Stimulated activated effector memory CD8-positive, alpha-beta T cell treated with anti-CD3 and anti-CD28 coated beads, Interleukin-12 subunit alpha, Interleukin-12 subunit beta, amount 100 ng/mL, for 72 hours (primary cell): ENCODE measurements around the gene MFSD6.
"Not testable (repeated sequence)": the region's sequence is repeated elsewhere in the genome, so short reads cannot be mapped to it uniquely, and the experiment has no call there.

Experiments
- ATAC-seq: fragments of 150-1000 bp; cut with Tn5 transposase; 2 replicates; pipeline ENCODE4 v1.10.0; 2021
- DNase-seq, 2 donors: peaks; one replicate each; pipeline ENCODE4 v3.0.0; 2021 to 2022; ENCODE audit warnings: low spot score in 2 of 2
- H3K27ac Mint-ChIP-seq: one replicate; pipeline ENCODE4 v1.8.0; 2022; ENCODE audit warnings: mild to moderate bottlenecking, mixed read lengths
- H3K36me3 Mint-ChIP-seq: one replicate; pipeline ENCODE4 v1.8.0; 2022; ENCODE audit warnings: mild to moderate bottlenecking, mixed read lengths
- H3K4me1 Mint-ChIP-seq: one replicate; pipeline ENCODE4 v1.8.0; 2022; ENCODE audit warnings: mixed read lengths
- H3K4me3 Mint-ChIP-seq: one replicate; pipeline ENCODE4 v1.8.0; 2022; ENCODE audit warnings: mild to moderate bottlenecking, mixed read lengths
- H3K9me3 Mint-ChIP-seq: one replicate; pipeline ENCODE4 v1.8.0; 2022; ENCODE audit warnings: mixed read lengths

Gene MFSD6

DNA sequence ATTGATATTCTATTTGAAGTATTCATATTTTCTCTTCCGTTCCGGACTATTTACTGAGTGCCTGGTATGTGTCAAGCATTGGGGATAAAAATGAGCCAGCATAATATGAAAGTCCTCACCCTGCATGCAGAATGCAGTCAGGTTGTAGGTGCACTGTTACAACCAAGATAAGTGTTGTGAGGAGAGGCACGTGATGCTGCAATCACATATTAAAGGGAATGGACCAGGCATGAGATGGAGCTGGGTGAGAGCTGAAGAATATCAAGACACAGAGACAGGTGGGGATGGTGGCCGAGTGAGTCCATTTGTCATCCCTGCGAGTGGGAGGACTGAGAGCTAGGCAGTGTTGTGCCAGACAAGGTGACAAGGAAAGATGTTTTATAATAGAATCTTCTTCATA, 52.3 kb downstream of the MFSD6 start:
- Mint-ChIP-seq H3K27ac (no peak overlapping the region), H3K36me3 (peaks cover 25% of the 10 kb centered on the region), H3K9me3 (no peaks in the 10 kb centered on the region), H3K4me3 (no peak overlapping the region), H3K4me1 (peaks cover 60% of the 10 kb centered on the region)
- DNase-seq, result no peak
- ATAC-seq, result no peak

DNA sequence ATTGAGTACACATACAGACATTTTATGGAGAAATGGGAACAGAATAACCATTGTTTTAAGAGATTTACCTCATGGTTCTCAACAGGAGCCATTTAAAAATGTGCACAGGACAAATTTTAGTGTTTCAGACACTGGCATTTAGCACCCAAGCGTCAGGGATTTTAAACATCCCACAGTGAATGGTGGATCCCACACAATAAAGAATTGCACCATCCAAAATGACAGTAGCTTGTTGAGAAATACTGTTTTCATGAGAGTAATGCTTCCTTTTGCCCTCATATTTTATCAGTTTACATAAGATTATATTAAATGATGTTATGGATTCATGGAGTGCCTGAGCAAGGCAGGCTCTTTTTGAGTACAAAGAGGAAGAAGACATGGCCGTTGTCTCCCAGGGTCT, 54.0 kb downstream of the MFSD6 start:
- H3K27ac Mint-ChIP-seq, result no peak overlapping the region
- peaks cover 11% of the 10 kb centered on the region for H3K36me3 Mint-ChIP-seq
- no peak for DNase-seq
- H3K4me1 Mint-ChIP-seq, result peaks cover 66% of the 10 kb centered on the region
- no peak for ATAC-seq
- no peaks in the 10 kb centered on the region for H3K9me3 Mint-ChIP-seq
- H3K4me3 Mint-ChIP-seq, result no peak overlapping the region

DNA sequence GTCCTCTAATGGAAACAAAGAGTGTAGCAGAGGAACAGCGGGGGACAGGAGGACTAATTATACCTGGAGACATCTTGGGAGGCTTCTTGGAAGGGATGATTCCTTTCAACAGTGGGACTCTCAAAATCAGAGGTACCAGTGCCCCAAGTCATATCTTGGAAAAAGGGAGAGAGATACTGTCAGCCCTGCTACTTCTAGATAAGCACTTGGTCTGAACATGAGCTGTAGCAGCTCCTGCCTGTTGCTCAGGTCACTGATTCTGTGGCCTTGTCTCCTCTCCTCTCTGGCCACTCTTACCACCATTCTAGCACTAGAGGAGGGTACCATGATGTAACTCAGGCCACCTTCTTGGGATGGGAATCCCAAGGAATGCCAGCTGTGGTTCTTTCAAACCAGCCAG, 54.5 kb downstream of the MFSD6 start:
- ATAC-seq (no peak), DNase-seq (no peak)
- H3K4me1 Mint-ChIP-seq, result peaks cover 64% of the 10 kb centered on the region
- no peaks in the 10 kb centered on the region for H3K9me3 Mint-ChIP-seq
- H3K27ac Mint-ChIP-seq, result no peak overlapping the region
- H3K36me3 Mint-ChIP-seq, result peaks cover 7% of the 10 kb centered on the region
- no peak overlapping the region for H3K4me3 Mint-ChIP-seq

DNA sequence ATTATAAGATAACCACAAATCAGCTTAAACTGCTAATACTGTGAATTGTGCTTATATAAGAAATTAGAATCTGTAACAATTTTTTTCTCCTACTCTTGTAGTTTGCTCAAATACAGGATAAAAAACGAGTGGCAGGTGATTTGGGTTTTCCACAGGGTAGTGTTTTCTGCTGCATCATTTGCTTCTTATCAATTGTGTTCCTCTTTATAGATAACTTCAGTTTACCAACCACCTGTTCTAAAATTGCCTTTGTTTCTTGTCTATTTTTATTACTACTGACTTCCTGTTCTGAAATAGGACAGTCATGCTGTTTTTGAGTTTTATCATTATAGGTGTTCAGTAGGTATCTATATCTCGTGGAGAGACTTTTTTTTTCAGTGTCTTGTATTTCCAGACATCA, 56.9 kb downstream of the MFSD6 start:
- H3K27ac Mint-ChIP-seq, result no peak overlapping the region
- no peaks in the 10 kb centered on the region for H3K9me3 Mint-ChIP-seq
- H3K4me3 Mint-ChIP-seq, result no peak overlapping the region
- DNase-seq (no peak), ATAC-seq (no peak)
- H3K4me1 Mint-ChIP-seq, result peaks cover 63% of the 10 kb centered on the region
- peaks cover 8% of the 10 kb centered on the region for H3K36me3 Mint-ChIP-seq

DNA sequence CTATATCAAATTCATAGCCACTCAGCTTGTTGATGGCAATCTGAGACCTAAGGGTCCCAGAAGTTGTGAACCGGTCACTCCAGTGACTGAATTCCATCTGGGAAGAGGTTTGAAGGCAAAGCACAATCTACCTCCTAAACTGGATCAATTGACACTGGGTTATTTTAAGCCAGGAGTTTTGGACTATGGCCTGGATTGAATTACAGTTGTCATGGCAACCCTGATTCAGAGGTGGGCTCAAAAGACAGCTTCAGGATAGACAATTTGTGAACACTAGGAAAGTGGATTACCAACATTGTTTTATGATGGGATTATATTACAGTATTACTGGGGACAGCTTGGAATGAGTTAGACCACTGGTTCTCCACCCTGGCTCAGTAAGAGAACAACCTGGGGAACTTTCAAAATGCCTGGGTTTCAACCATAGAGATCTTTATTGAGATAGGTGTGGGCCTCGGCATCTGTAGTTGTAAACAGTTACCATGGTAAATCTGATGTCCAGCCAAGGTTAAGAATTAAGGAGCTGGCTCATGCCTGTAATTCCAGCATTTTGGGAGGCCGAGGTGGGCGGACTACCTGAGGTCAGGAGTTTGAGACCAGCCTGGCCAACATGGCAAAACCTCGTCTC, 58.8 kb downstream of the MFSD6 start:
- H3K4me3 Mint-ChIP-seq, result no peak overlapping the region
- no peaks in the 10 kb centered on the region for H3K9me3 Mint-ChIP-seq
- peaks cover 56% of the 10 kb centered on the region for H3K4me1 Mint-ChIP-seq
- H3K36me3 Mint-ChIP-seq, result peaks cover 14% of the 10 kb centered on the region
- DNase-seq (no peak), ATAC-seq (no peak)
- peak overlapping the region; percentile 53 for H3K27ac Mint-ChIP-seq

DNA sequence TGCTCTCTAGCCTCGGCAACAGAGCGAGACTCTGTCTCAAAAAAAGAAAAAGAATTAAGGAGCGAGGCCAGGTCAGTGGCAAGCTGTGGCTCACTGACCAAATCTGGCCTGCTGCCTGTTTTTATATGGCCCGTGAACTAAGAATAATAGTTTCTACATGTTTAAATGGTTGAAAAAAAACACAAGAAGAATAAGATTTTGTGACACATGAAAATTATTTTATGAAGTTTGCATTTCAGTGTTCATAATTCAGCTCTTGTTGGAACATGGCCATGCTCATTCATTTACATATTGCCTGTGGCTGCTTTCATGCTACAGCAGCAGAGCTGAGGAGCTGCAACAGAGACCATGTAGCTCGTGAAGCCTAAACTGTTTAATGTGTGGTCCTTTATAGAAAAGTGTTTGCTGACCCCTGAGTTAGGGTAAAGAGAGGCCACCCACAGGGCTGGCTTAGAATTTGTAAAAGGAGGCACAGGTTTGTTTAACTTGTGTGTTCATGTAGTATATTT, 59.5 kb downstream of the MFSD6 start:
- ATAC-seq, result no peak
- no peak overlapping the region for H3K4me3 Mint-ChIP-seq
- peaks cover 58% of the 10 kb centered on the region for H3K4me1 Mint-ChIP-seq
- peak overlapping the region; percentile 55 for H3K27ac Mint-ChIP-seq
- peaks cover 21% of the 10 kb centered on the region for H3K36me3 Mint-ChIP-seq
- DNase-seq, result no peak
- peaks cover 2% of the 10 kb centered on the region for H3K9me3 Mint-ChIP-seq

DNA sequence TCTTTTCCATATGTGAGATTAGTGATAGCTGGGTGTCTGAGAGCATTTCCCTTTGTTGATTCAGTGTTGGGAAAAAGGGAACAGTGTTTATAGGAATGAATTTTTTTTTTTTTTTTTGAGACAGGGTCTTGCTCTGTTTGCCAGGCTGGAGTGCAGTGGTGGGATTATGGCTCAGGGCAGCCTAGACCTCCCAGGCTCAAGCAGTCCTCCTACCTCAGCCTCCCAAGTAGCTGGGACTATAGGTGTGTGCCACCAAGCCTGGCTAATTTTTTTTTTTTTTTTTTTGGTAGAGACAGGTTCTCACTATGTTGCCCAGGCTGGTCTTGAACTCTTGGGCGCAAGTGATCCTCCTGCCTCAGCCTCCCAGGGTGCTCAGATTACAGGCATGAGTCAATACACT, 60.2 kb downstream of the MFSD6 start:
- H3K9me3 Mint-ChIP-seq, H3K4me3 Mint-ChIP-seq, DNase-seq, ATAC-seq: not testable (repeated sequence)
- H3K4me1 Mint-ChIP-seq, result peaks cover 53% of the 10 kb centered on the region
- peaks cover 21% of the 10 kb centered on the region for H3K36me3 Mint-ChIP-seq
- peak overlapping the region; percentile 55 for H3K27ac Mint-ChIP-seq

DNA sequence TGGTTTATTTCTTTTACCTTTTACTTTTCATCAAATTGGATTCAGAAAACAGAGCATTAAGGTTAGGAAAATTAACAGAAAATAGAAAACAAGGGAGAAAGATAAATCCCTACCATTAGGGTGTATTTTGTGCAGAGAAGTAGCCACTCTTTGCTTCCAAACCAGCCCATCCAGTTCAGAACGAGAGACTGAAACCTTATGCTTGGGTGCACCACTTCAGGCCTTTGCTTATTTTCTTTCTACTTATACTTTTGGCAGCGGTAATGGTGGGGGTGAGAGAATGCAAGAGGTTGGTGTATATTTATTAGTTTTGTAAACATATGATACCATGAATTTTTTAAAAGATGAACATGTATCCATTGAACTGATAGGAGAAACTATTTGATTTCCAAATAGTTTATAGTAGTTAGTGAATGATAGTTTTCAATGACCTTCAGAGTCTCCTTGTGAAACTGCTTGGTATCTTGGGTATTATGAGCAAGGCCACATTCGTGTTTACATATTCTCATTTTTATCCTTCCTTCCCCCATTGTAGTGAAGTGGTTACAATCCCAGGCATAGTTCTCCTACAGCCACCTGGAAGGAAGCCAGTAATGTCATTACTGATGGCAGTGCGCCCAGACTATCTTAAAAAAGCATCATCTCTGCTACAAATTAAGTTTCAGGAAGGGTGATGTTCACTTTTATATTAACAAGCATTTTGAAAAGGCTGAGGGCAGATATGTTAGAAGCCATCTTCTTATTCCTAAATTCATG, 60.8 kb downstream of the MFSD6 start:
- Mint-ChIP-seq H3K9me3 (peaks cover 2% of the 10 kb centered on the region), H3K27ac (no peak overlapping the region), H3K36me3 (peaks cover 21% of the 10 kb centered on the region), H3K4me3 (no peak overlapping the region), H3K4me1 (peaks cover 55% of the 10 kb centered on the region)
- ATAC-seq (no peak), DNase-seq (no peak)

DNA sequence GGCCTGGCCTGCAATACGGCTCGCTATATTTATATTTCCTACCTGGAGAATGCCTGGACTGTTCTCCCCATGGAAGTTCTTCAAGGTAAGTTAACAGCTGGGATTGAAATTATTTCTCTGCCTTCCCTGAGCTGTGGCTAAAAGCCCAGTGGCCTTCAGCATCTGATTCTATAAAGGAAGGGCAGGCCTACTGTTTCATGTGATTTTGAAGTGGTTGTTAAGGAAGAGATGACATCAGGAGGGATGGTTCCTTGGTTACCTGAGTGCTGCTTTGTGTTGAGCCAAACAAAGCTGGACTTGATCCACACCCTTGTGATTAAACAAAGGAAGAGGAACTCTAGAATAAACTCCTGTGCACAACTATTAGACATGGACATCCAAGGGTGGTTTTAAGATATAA, 61.6 kb downstream of the MFSD6 start:
- Mint-ChIP-seq H3K36me3 (peaks cover 21% of the 10 kb centered on the region), H3K4me1 (peaks cover 49% of the 10 kb centered on the region)
- ATAC-seq, result no peak

DNA sequence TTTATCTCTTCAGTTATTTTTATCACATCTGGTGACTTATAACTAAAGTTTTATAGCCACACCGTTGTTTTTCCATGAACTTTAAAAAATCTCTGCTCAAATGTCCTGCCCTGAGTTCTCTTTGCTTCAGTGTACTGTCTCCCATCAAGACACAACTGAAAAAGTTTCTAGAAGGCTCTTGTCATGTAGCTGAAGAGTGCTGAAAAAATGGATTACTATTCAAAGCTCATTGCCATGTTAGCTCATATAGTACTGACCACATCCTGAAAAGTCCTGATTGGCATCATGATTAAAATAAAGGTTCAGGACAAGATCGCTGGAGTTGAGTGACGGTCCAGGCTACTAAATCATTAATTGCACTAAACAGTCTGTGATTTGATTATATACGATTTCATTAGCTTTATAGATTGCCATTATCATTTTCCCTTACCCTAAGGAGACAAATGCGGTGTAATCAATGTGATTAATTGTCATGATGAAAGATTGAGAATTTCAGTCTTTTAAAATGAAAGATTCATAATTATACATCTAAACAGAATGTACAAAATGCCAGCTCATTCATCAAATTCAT, 62.2 kb downstream of the MFSD6 start:
- Mint-ChIP-seq H3K36me3 (peaks cover 21% of the 10 kb centered on the region), H3K27ac (no peak overlapping the region), H3K9me3 (peaks cover 2% of the 10 kb centered on the region), H3K4me3 (no peak overlapping the region), H3K4me1 (peaks cover 43% of the 10 kb centered on the region)
- DNase-seq, result no peak
- no peak for ATAC-seq

More for the DNA sequence above, 61.6 kb downstream of the MFSD6 start:
- Mint-ChIP-seq H3K4me3 (no peak overlapping the region), H3K9me3 (peaks cover 2% of the 10 kb centered on the region), H3K27ac (no peak overlapping the region)
- DNase-seq, result no peak

DNA sequence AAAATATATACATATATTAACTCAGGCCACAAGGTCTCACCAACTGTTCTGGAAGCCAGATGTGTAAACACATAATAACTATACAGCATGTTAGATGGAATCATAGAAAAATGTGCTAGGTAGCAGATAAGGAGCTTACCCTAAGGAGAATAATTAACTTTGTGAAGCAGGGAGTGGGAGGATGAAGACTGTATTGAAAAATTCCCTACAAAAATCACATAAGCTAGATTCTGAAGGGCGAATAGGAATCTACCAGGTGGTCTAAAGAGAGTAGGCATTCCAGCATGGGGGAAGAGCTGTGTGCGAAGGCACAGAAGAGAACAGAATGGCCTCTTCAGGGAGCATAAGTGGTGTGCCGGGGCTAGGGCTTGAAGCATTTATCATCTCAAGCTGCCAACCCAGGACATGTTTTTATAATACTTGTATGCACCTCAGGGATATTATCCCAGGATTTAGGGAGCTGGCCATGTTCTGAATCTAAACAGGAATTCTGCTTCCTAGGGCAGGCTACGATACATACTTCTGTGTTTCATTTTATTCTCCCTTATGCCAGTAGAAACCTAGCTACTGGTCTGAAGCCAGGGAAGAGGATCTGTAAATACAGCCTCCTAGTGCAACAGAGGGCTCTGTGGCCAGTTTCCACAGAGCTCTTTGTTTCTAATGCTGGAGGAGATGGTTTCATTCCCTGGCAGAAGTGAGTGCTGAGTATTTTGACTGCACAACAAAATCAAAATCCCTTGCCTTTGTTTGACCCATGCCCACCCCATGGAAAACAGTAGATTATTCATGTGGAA, 69.7 kb downstream of the MFSD6 start:
- no peaks in the 10 kb centered on the region for H3K9me3 Mint-ChIP-seq
- ATAC-seq, result no peak
- no peak overlapping the region for H3K4me3 Mint-ChIP-seq
- DNase-seq, result no peak
- H3K4me1 Mint-ChIP-seq, result peaks cover 16% of the 10 kb centered on the region
- H3K36me3 Mint-ChIP-seq, result no peaks in the 10 kb centered on the region
- H3K27ac Mint-ChIP-seq, result no peak overlapping the region

DNA sequence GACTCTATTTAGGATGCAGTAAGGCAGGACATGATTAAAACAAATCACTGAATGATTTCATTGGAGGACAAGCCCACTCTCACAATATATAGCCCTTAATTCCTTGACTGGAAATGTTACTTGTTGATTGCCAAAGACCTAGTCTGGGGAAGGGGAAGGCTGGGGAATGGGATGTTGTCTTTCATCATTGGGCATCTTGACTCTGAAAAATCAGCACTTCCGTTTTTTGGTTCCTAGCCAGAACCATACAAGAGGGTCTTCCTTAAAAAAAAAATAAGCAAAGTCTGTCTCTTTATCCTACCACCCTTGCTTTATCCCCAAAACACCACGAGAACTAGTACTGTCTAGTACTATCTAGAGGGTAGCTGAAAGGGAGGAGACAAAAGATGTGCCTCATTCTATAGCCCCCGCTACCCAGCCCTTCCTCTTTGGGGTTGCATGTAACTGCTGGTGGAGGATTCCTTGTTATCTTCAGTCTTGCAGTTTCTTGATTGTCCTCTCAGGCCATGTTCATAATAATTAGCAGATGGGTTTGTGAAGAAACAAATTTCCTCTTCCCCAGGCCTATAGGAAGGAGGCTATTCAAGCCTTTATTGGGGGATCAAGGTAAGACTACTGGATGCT, 70.5 kb downstream of the MFSD6 start:
- ATAC-seq (no peak), DNase-seq (no peak)
- H3K9me3 Mint-ChIP-seq, result no peaks in the 10 kb centered on the region
- H3K4me3 Mint-ChIP-seq, result no peak overlapping the region
- H3K27ac Mint-ChIP-seq, result peak overlapping the region; percentile 40
- H3K36me3 Mint-ChIP-seq, result no peaks in the 10 kb centered on the region
- peaks cover 15% of the 10 kb centered on the region for H3K4me1 Mint-ChIP-seq

DNA sequence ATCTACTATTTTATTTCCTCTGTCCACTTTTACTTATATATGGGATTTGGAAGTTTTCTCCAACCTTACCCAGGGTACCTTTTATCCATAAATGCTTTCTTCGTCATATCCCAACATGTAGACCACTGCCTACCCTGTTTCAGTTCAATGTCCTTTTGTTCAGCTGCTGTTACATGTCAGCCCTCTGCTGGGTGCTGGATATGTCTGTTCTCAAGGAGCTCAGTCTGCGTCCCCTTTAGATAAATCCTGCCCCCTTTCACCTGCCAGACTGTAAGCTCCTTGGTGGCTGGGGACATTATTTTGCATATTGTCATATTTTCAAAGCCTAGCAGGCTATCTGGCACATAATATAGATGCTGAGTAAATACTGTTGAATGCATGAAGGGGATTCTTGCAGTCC, 73.2 kb downstream of the MFSD6 start:
- H3K36me3 Mint-ChIP-seq, result no peaks in the 10 kb centered on the region
- DNase-seq (no peak), ATAC-seq (no peak)
- no peak overlapping the region for H3K4me3 Mint-ChIP-seq
- H3K4me1 Mint-ChIP-seq, result peaks cover 10% of the 10 kb centered on the region
- no peaks in the 10 kb centered on the region for H3K9me3 Mint-ChIP-seq
- H3K27ac Mint-ChIP-seq, result no peak overlapping the region

DNA sequence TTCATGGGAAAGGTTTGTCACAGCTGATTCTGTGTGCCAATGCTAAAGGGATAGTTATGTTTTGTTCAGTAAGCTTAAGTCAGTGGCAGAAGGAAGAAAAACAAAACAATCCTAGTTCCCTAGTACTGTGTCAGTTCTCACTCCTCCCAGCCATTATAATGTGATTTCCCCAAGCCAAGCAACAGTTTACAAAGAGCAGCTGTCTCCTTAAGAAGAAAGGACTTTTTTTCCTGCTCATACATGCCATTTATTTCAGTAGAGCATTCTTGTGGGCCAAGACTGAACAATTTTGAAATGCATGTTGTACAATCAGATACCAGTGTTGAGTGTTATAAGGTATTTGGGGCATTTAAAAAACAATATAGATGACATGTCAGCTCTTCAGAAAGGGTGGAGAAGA, 74.3 kb downstream of the MFSD6 start:
- Mint-ChIP-seq H3K36me3 (peaks cover 6% of the 10 kb centered on the region), H3K9me3 (no peaks in the 10 kb centered on the region), H3K27ac (peak overlapping the region; percentile 6), H3K4me1 (peaks cover 10% of the 10 kb centered on the region), H3K4me3 (no peak overlapping the region)
- DNase-seq (no peak), ATAC-seq (no peak)
